CD14-positive monocyte (primary cell): ENCODE measurements around the gene PEX16. TPM values are rescaled to one million over a fixed set of nuclear protein-coding genes. Genes with fewer than 3 reads are reported as not detected.
A peak's percentile ranks its signal among the peaks of the same experiment; 100 is the strongest.

ENCODE experiments used
- DNase-seq, 3 donors: peaks; one replicate each; pipeline ENCODE4 v3.0.0-alpha.2; 2011 to 2022
- H2AFZ ChIP-seq: 2 replicates; pipeline ENCODE4 v1.6.0; 2012; ENCODE audit warnings: mild to moderate bottlenecking, low read depth, low read length, inconsistent platforms; ENCODE audit not compliant: insufficient read depth, poor library complexity, severe bottlenecking
- H3K27ac ChIP-seq, 2 donors: 1 replicate in 1 of 2; 2 replicates in 1 of 2; pipeline ENCODE4 v1.5.1; 2012 to 2013; ENCODE audit warnings: low read length in 2 of 2, control low read depth in 1 of 2, inconsistent platforms in 1 of 2, low read depth in 1 of 2, mild to moderate bottlenecking in 1 of 2
- H3K27me3 ChIP-seq, 2 donors: one replicate each; pipeline versions ENCODE4 v1.6.0 to v1.6.1; 2011 to 2013; ENCODE audit warnings: low read length in 2 of 2; ENCODE audit not compliant: control insufficient read depth in 2 of 2, insufficient read depth in 2 of 2
- H3K36me3 ChIP-seq, 2 donors: replicated peaks in 1 of 2; 1 replicate in 1 of 2; 2 replicates in 1 of 2; pipeline versions ENCODE4 v1.5.1 to v1.6.1; 2012 to 2013; ENCODE audit warnings: low read length in 2 of 2, control low read depth in 1 of 2, inconsistent platforms in 1 of 2, mild to moderate bottlenecking in 1 of 2; ENCODE audit not compliant: insufficient read depth in 2 of 2, control insufficient read depth in 1 of 2
- H3K4me1 ChIP-seq, 2 donors: 1 replicate in 1 of 2; 2 replicates in 1 of 2; pipeline versions ENCODE4 v1.5.1 to v1.6.1; 2012 to 2013; ENCODE audit warnings: low read length in 2 of 2, control low read depth in 1 of 2, inconsistent platforms in 1 of 2, mild to moderate bottlenecking in 1 of 2, moderate library complexity in 1 of 2; ENCODE audit not compliant: insufficient read depth in 2 of 2, control insufficient read depth in 1 of 2
- H3K4me2 ChIP-seq: replicated peaks from 2 replicates; pipeline ENCODE3; 2012; ENCODE audit warnings: low read length, moderate library complexity, mild to moderate bottlenecking; ENCODE audit not compliant: poor library complexity, severe bottlenecking; ENCODE audit errors: extremely low read depth
- H3K4me3 ChIP-seq, 3 experiments: fragments of 200-600 bp in 1 of 3; sonication (generic) in 1 of 3; replicated peaks in 1 of 3; 1 replicate in 2 of 3; 2 replicates in 1 of 3; pipeline ENCODE4 v1.5.1; 2011 to 2013; ENCODE audit warnings: low read length in 3 of 3, mild to moderate bottlenecking in 3 of 3, control low read depth in 2 of 3, low read depth in 2 of 3, inconsistent platforms in 1 of 3, moderate library complexity in 1 of 3
- H3K79me2 ChIP-seq: 2 replicates; pipeline ENCODE4 v1.6.0; 2012; ENCODE audit warnings: mild to moderate bottlenecking, control low read depth, inconsistent platforms, low read length, moderate library complexity; ENCODE audit not compliant: insufficient read depth
- H3K9ac ChIP-seq: 2 replicates; pipeline ENCODE4 v1.6.0; 2017; ENCODE audit warnings: low read length, mild to moderate bottlenecking; ENCODE audit not compliant: insufficient read depth, poor library complexity, severe bottlenecking
- H3K9me3 ChIP-seq, 2 donors: replicated peaks in 1 of 2; 1 replicate in 1 of 2; 2 replicates in 1 of 2; pipeline versions ENCODE4 v1.5.1 to v1.6.1; 2012 to 2013; ENCODE audit warnings: low read length in 2 of 2, control low read depth in 1 of 2; ENCODE audit not compliant: control insufficient read depth in 1 of 2, insufficient read depth in 1 of 2
- H4K20me1 ChIP-seq: 2 replicates; pipeline ENCODE4 v1.6.0; 2012; ENCODE audit warnings: mild to moderate bottlenecking, low read length, control low read depth, moderate library complexity; ENCODE audit not compliant: insufficient read depth
- H3K27ac Mint-ChIP-seq, 7 donors: one replicate each; pipeline ENCODE4 v1.8.0; 2020; ENCODE audit warnings: mild to moderate bottlenecking in 7 of 7, mixed read lengths in 7 of 7, moderate library complexity in 6 of 7, inconsistent platforms in 2 of 7
- H3K27me3 Mint-ChIP-seq, 3 donors: one replicate each; pipeline ENCODE4 v1.8.0; 2021 to 2022; ENCODE audit warnings: low read depth in 3 of 3, mild to moderate bottlenecking in 3 of 3, mixed read lengths in 3 of 3, moderate library complexity in 3 of 3, inconsistent platforms in 1 of 3
- H3K36me3 Mint-ChIP-seq, 2 donors: one replicate each; pipeline ENCODE4 v1.8.0; 2020; ENCODE audit warnings: mixed read lengths in 2 of 2, inconsistent platforms in 1 of 2, mild to moderate bottlenecking in 1 of 2
- H3K4me1 Mint-ChIP-seq: one replicate; pipeline ENCODE4 v1.8.0; 2020; ENCODE audit warnings: mild to moderate bottlenecking, mixed read lengths
- H3K4me3 Mint-ChIP-seq, 2 donors: one replicate each; pipeline ENCODE4 v1.8.0; 2020; ENCODE audit warnings: mild to moderate bottlenecking in 2 of 2, mixed read lengths in 2 of 2, moderate library complexity in 1 of 2
- H3K9me3 Mint-ChIP-seq, 7 donors: one replicate each; pipeline ENCODE4 v1.8.0; 2020 to 2022; ENCODE audit warnings: mixed read lengths in 7 of 7, mild to moderate bottlenecking in 6 of 7, moderate library complexity in 6 of 7, inconsistent platforms in 2 of 7
- CTCF ChIP-seq: fragments of 200-600 bp; IDR thresholded peaks from one replicate; pipeline ENCODE4 v1.8.0; 2022; ENCODE audit warnings: antibody characterized with exemption, mild to moderate bottlenecking
- WGBS: methylation state at CpG from one replicate; pipeline ENCODE4 v1.1.5; 2013; ENCODE audit warnings: missing lambda C conversion rate; ENCODE audit not compliant: insufficient coverage; 5-methylcytosine and 5-hydroxymethylcytosine counted together
- intact Hi-C, 2 donors: fragments of 100-400 bp; cut with micrococcal nuclease; formaldehyde crosslinking; loops; one replicate each; pipeline versions ENCODE4 v1.15.0 to v1.15.1; 2023
- polyA plus RNA-seq, 3 donors: library from polyadenylated mRNA; depleted of rRNA in 1 of 3; unstranded in 2 of 3; stranded (reverse) in 1 of 3; fragments of 300-500 nt in 2 of 3; fragments of >200 nt in 1 of 3; fragmentation: Illumina TruSeq in 2 of 3; gene quantifications; 1 replicate in 2 of 3; 2 replicates in 1 of 3; pipeline ENCODE4 v1.2.3, GENCODE V29; 2012 to 2021

The PEX16 gene
- polyA plus RNA-seq, 3 donors, result 33.8 to 46.1 (median 35.1) TPM

DNA sequence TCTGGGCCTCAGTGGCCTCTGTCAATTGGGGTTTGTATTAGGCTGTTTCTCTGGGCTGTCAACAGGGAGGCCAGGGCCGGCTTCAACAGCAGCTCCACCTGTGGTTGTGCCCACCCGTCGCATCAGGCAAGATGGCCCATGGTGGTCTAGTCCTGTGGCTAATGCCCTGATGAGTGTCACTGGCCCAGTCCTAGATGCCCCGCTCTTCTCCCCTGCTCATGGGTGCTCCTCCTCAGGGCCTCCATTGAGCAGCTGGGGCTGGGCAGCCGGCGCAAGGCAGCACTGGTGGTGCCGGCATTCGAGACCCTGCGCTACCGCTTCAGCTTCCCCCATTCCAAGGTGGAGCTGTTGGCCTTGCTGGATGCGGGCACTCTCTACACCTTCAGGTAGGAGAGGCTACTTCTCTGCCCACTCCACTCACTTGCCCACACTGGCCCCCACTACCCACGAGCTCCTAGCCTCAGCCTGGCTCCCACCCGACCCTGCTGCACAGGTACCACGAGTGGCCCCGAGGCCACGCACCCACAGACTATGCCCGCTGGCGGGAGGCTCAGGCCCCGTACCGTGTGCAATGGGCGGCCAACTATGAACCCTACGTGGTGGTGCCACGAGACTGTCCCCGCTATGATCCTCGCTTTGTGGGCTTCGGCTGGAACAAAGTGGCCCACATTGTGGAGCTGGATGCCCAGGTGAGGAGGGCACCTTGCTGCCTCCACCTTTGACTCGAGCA, 10.2 kb upstream of the PEX16 start:
- H3K36me3 Mint-ChIP-seq, result peaks cover 20 to 34% of the 10 kb centered on the region in 2 donors
- peak overlapping the region; percentile 15 for H3K9ac ChIP-seq

DNA sequence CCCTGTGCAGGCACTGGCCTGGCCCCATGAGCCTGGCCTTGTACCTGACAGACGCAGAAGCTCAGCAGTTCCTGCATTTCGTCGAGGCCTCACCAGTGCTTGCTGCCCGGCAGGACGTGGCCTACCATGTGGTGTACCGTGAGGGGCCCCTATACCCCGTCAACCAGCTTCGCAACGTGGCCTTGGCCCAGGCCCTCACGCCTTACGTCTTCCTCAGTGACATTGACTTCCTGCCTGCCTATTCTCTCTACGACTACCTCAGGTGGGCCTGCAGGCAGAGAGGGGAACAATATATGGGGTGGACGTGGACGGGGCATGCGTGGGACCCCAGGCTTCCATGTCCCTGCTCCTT, 9.6 kb upstream of the PEX16 start:
- peaks cover 19% of the 10 kb centered on the region for H3K79me2 ChIP-seq
- no peak overlapping the region for H3K4me3 ChIP-seq
- peaks cover 0 to 6% (median 4%) of the 10 kb centered on the region in 7 donors for H3K9me3 Mint-ChIP-seq
- intact Hi-C loops, result no loop called here
- H3K27ac Mint-ChIP-seq, result no peak overlapping the region
- H3K4me3 Mint-ChIP-seq, result no peak overlapping the region
- peaks cover 35 to 43% of the 10 kb centered on the region in 2 donors for H3K4me1 ChIP-seq
- no peak overlapping the region for H3K4me2 ChIP-seq
- H4K20me1 ChIP-seq, result peaks cover 38% of the 10 kb centered on the region
- peaks cover 10 to 13% of the 10 kb centered on the region in 2 donors for H3K36me3 ChIP-seq
- no peaks in the 10 kb centered on the region for H3K9me3 ChIP-seq
- H3K4me1 Mint-ChIP-seq, result peaks cover 49% of the 10 kb centered on the region
- peaks cover 12 to 21% (median 19%) of the 10 kb centered on the region in 3 donors for H3K27me3 Mint-ChIP-seq
- peak overlapping the region; percentile 15 for H3K9ac ChIP-seq
- WGBS, result 35% methylated on average over 12 of the region's 15 CpGs
- no peak overlapping the region for H3K27ac ChIP-seq
- peaks cover 15 to 29% of the 10 kb centered on the region in 2 donors for H3K36me3 Mint-ChIP-seq
- TF ChIP-seq CTCF, result no peak
- H2AFZ ChIP-seq, result no peak overlapping the region
- H3K27me3 ChIP-seq, result peaks cover 2 to 10% of the 10 kb centered on the region in 2 donors
- DNase-seq, result peak in 1 of 3 donors; percentile 4

More for the DNA sequence above, 10.2 kb upstream of the PEX16 start:
- Histone ChIP-seq H3K4me2 (no peak overlapping the region), H4K20me1 (peaks cover 42% of the 10 kb centered on the region), H3K27me3 (peaks cover 0 to 8% of the 10 kb centered on the region in 2 donors), H3K4me1 (peaks cover 40 to 43% of the 10 kb centered on the region in 2 donors), H3K27ac (no peak overlapping the region), H3K4me3 (no peak overlapping the region), H3K9me3 (no peaks in the 10 kb centered on the region), H2AFZ (no peak overlapping the region), H3K36me3 (peaks cover 10 to 15% of the 10 kb centered on the region in 2 donors), H3K79me2 (peaks cover 24% of the 10 kb centered on the region)
- H3K4me1 Mint-ChIP-seq, result peaks cover 54% of the 10 kb centered on the region
- H3K9me3 Mint-ChIP-seq, result peaks cover 0 to 6% (median 4%) of the 10 kb centered on the region in 7 donors
- H3K27me3 Mint-ChIP-seq, result peaks cover 12 to 21% (median 18%) of the 10 kb centered on the region in 3 donors
- 94% methylated on average over 27 of the region's 27 CpGs for WGBS
- TF ChIP-seq CTCF, result no peak
- H3K4me3 Mint-ChIP-seq, result no peak overlapping the region
- intact Hi-C loops, result no loop called here
- peak in 1 of 3 donors; percentile 3 for DNase-seq
- H3K27ac Mint-ChIP-seq, result peak overlapping the region in 1 of 7 donors; percentile 65
